OCI-LY7 (cell line): ENCODE data around the gene BSX.

ENCODE experiments used
- EZH2phosphoT487 ChIP-seq: fragments of 200-600 bp; sonication (generic); IDR thresholded peaks from 2 replicates; pipeline ENCODE4 v1.6.1; 2018; ENCODE audit warnings: low read depth, borderline replicate concordance, mild to moderate bottlenecking, mixed run types, antibody characterized with exemption, low read length, moderate library complexity, mixed read lengths
- TF ChIP-seq, protein P1 (sequence below): fragments of 200-600 bp; sonication (generic); conservative IDR thresholded peaks from 2 replicates; pipeline ENCODE4 v1.5.1; 2014; ENCODE audit warnings: mild to moderate bottlenecking, antibody characterized with exemption, low read length, moderate library complexity, mixed read lengths

DNA sequence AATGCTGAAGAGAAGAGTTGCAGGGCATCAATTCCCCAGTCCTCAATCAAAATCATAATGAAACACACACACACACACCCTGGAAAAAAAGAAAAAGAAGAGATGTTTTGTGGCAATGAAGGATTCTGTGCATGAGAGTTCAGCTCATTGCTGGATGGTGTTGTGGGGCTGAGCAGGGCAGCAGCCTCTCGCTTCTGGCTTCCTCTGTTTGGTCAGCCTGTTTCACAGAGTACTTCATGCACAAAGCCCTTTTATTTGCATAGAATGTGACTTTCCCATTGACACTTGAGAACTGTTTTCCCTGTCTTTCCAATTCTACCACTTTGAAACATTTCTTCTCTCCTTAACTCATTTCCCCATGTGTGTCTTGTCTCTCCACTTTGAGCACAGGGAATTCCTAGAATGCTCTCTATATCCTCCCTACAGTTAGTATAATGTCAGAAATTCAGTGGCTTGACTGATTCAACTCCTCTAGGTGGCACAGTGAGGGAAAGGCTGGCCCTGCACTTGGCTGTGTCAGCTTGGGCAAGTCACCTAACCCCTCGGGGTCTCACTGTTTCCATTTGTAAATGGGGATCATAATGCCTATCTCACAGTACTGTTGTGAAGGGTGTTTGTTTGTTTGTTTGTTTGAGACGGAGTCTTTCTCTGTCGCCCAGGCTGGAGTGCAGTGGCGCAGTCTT lies 25.4 kb upstream of the BSX start:
- TF ChIP-seq, protein P1, sequence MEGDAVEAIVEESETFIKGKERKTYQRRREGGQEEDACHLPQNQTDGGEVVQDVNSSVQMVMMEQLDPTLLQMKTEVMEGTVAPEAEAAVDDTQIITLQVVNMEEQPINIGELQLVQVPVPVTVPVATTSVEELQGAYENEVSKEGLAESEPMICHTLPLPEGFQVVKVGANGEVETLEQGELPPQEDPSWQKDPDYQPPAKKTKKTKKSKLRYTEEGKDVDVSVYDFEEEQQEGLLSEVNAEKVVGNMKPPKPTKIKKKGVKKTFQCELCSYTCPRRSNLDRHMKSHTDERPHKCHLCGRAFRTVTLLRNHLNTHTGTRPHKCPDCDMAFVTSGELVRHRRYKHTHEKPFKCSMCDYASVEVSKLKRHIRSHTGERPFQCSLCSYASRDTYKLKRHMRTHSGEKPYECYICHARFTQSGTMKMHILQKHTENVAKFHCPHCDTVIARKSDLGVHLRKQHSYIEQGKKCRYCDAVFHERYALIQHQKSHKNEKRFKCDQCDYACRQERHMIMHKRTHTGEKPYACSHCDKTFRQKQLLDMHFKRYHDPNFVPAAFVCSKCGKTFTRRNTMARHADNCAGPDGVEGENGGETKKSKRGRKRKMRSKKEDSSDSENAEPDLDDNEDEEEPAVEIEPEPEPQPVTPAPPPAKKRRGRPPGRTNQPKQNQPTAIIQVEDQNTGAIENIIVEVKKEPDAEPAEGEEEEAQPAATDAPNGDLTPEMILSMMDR = no peak
- no peak for TF ChIP-seq EZH2phosphoT487
